C4-2B (cell line): ENCODE data around the gene CLCN3.

Experiments used
- CTCF ChIP-seq: fragments of 450-650 bp; conservative IDR thresholded peaks from 2 replicates; pipeline ENCODE4 v1.5.1; 2017; ENCODE audit warnings: mild to moderate bottlenecking
- ZFX ChIP-seq: fragments of 450-650 bp; IDR thresholded peaks from 2 replicates; pipeline ENCODE4 v1.6.1; 2017

- no peak for TF ChIP-seq CTCF
- TF ChIP-seq ZFX, result no peak
These were observed 141.5 kb downstream of the CLCN3 start for GRCh38 chr4:169761846-169762245.
